ACHN (cell line): Measurements from ENCODE around the gene RSBN1L.
A peak's percentile ranks its signal among the peaks of the same experiment; 100 is the strongest.
"Not testable (repeated sequence)": the region's sequence is repeated elsewhere in the genome, so short reads cannot be mapped to it uniquely, and the experiment has no call there.

ENCODE experiments used
- DNase-seq: peaks from one replicate; pipeline ENCODE4 v3.0.0-alpha.2; 2015
- in situ Hi-C: cut with HindIII; loops from 2 replicates; pipeline ENCODE4 v1.10.0; 2017; ENCODE audit warnings: low sequenced_read_pairs, low pct_ligation_motif_present, low pct_unique_long_range_greater_than_20kb

Gene RSBN1L

DNA sequence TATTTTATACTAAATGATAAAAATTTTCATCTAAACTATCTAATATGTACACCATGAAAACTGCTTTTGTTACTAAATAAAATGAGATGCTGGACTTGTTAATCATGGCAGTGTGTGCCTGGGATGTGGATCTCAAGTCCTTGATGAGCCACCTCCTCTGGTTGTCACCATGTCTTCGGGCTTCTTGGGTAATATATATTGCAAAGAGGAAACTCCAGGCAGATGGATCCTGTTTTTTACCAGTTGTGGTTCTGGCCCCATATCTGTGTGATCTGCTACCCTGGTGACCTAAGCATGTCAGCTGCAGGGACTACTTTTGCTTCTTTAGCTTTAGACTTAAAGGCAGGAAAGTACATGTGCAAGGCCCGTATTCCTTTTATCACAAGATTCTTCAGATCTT lies 55.8 kb downstream of the RSBN1L start:
- in situ Hi-C loops, result no loop called here
- no peak for DNase-seq

DNA sequence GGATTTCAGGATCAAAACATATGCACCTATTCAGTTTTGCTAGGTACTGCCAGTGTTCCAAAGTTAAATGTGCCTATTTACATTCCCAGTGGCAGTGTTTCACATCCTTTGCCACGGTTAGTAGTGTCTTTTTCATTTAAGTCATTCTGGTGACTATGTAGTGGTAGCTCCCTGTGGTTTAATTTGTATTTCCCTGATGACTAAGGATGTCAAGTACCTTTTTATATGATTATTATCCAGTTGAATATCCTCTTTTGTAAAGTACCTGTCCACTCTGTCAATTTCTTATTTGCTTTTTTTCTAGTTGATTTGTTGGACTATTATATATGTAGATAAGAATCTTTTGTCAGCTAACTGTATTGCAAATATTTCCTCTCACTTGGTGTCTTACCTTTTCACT lies 56.9 kb downstream of the RSBN1L start:
- in situ Hi-C loops, result no loop called here
- no peak for DNase-seq

DNA sequence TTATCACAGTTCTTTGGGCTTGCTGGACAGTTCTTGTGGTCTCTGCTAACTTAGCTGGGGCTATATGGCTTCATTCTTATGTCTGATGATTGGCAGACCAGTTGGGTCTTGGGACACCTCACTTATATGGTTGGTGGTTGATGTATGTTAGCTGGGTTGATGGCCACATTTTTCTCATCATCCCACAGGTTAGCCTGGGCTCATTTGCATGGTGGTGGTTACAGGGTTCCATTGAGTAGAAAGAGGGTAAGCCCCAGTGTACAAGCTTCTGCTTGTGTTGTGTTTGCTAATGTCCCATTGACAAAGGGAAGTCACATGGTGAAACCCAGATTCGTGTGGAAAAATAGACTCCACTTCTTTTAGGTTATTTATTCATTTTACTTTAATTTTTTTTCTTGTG lies 61.3 kb downstream of the RSBN1L start:
- in situ Hi-C loops, result no loop called here
- DNase-seq, result no peak

DNA sequence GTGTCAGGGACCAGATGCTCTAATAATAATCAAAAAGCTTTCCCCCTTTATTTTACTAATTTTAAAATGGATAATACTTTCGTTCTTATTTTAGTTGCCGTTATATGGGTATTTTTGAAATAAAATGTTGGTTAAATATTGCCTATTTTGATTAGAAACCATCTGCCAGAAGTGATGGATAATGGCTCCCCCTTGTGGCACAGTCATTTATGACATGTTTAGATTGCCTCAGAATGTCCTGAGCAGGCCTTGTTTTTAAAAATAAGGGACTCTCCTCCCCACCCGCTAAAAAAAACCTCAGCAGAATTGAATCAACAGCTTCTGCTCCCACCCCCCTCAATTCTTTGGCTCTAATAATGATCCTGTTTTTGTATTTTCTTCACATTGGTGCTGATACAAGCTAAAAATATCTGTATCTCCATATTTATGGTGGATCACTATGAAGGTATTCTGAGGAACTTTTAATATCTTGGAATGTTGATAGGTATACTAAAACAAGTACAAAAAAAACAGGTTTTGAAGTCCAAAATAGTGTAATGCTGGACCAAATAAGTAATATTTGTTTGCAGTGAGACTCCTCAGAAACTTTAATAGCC lies 63.1 kb downstream of the RSBN1L start:
- in situ Hi-C loops, result no loop called here
- peak; percentile 81 for DNase-seq

DNA sequence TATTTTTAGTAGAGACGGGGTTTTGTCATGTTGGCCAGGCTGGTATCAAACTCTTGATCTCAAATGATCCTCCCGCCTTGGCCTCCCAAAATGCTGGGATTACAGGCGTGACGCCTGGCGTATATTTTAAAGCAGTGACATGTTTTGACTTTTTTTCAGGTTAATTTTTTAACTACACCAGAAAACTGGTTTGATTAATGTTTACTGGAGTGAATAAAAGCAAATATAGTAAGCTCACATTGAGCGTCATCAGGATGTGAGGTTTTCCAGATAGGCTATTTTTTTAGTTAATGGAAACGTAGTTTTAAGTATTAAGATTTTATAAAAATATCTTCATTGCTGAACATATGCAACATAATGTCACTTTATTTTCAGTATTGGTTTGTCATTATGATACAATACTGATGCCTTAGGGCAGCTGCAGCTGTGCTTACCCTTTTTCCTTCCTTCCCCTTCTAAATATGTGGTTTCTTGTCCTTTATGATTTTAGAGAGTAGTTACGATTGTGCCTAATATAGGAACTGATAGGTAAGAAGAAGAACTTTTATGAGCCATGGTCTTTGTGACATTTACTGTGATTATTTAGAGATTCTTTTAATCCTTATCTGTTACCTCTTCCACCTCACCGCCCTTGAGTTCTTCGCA lies 64.7 kb downstream of the RSBN1L start:
- in situ Hi-C loops, result no loop called here

DNA sequence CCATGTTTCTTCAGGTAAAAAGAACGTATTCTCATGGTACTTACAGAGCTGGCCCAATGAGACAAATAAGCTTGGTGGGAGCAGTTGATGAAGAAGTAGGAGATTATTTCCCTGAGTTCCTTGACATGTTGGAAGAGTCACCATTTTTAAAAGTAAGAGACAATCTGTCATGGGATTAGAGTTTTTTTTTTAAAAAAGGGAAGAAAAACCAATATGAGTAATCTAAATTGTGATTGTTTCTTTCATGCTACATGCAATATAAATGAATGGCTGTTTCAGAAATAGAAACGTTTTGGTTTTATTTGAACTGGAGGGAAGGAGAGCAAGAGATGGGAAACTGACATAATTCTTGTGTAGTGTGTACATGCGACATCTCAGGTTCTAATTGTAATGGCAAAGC lies 69.2 kb downstream of the RSBN1L start:
- no peak for DNase-seq
- in situ Hi-C loops, result no loop called here

More for the DNA sequence above, 64.7 kb downstream of the RSBN1L start:
- DNase-seq, result peak; percentile 27

DNA sequence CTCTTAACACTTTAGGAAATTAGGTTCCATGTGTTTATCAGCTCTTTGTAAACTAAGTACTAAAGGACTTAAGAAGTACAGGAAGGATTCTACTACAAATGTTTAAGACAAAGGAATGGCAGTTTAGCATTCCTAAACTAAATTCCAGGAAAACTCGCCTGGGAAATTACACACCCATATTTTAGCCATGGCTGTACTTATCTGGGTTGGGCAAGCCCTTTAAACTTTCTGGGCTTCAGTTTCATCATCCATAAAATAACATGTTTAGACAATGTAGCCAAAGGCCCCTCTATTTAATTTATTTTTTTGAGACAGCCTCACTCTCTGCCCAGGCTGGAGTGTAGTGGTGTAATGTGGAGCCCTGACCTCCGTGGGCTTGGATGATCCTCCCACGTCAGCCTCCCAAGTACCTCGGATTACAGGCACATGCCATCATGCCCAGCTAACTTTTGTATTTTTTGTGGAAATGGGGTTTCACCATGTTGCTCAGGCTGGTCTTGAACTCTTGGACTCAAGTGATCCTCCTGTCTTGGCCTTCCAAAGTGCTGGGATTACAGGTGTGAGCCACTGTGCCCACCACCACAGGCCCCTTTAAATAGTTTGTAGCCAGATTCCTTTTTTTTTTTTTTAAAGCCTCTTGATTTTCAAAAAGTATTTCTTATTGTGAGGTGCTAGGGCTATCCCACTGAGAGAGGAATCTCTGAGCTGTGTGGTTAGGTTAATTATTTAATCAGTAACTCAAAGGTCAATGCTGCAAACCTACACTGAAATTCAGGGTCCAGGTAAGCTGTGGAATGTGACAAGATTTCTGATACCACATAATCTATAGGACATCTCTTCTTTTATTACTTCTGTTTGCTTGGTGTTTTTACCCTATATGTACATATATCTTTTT lies 69.9 kb downstream of the RSBN1L start:
- peak; percentile 68 for DNase-seq

DNA sequence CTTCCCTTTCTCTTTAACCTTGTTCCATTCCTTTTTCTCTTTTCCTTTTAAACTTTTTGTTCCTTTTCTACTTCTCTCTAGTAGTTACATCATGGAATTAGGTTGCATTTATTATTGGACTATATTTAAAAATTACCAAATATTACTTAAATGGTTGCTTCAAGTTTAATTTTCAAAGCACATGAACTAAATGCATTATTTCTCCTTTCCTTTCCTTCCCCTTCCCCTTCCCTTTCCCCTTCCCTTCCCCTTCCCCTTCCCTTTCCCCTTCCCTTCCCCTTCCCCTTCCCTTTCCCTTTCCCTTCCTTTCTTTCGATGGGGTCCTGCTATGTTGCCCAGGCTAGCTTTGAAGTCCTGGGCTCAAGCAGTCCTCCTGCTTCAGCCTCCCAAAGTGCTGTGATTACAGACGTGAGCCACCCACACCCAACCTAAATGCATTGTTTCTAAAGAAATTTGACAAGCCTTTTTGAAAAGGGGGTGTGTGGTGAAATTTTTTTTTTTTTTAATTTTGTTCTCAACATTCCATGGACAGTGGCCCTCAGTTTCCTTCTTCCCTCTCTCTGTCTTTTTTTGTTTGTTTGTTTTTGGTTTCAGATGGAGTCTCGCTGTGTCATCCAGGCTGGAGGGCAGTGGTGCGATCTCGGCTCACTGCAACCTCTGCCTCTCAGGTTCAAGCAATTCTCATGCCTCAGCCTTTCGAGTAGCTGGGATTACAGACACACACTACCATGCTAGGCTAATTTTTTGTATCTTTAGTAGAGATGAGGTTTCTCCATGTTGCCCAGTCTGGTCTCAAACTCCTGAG lies 70.7 kb downstream of the RSBN1L start:
- DNase-seq, result no peak

More for the DNA sequence above, 69.9 kb downstream of the RSBN1L start:
- in situ Hi-C loops, result no loop called here

DNA sequence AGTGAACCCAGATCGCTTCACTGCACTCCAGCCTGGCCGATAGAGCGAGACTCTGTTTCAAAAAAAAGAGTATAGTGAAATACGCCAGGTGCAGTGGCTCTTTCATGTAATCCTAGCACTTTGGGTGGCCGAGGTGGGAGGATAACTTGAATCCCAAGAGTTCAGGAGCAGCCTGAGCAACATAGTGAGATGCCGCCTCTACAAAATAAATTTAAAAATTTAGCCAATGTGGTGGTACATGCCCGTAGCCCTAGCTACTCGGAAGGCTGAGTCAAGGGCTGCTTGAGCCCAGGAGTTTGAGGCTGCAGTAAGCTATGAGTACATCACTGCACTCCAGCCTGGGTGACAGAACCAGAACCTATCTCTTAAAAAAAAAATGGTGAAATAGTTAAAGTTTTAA lies 74.1 kb downstream of the RSBN1L start:
- DNase-seq, result no peak
- in situ Hi-C loops, result no loop called here

More for the DNA sequence above, 70.7 kb downstream of the RSBN1L start:
- in situ Hi-C loops, result no loop called here

DNA sequence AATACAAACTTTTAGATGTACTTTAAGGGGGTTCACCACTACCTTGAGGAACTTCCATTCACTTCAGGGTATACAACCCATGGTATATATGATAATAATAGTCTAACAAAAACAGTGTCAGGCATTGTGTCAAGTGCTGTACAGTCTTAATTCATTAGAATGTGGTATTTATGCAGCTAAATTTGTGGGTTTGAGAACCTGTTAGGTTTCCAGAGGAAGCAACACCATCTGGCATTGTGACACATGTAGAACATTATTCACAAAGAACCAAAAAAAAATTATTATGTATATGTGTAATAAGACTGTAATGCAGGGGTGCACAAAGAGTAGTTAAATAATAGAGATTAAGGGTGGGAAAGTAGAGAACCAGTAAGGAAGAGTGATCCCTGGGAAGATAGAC lies 75.6 kb downstream of the RSBN1L start:
- no peak for DNase-seq
- in situ Hi-C loops, result no loop called here

DNA sequence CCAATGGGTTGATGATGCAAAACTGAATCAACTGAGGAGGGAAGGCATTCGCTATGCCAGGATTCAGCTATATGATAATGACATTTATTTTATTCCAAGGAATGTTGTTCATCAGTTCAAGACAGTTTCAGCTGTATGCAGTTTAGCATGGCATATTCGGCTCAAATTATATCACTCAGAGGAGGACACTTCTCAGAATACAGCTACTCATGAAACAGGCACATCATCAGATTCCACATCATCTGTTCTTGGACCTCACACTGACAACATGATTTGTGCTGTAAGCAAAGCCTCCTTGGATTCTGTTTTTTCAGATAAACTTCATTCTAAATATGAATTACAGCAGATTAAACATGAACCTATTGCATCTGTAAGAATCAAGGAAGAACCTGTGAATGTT lies 82.3 kb downstream of the RSBN1L start:
- no peak for DNase-seq
- in situ Hi-C loops, result no loop called here

DNA sequence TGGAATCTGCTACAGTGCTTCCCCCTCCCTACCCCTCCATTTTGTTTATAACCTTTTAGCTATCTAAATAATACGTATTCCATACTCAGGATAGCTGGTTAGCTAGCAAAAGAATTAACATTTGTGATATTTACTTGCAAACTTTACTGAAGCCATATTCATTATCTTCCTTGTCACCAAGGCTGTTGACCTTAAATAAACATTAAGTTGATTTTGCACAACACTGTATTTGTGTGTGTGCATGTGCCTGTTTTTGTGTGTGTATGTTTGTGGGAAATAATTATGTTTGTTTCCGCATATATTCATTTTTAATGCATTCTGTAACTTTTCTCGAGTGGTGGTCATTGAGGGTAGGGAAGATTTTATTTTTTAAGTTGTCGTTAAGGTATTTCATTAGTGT lies 86.1 kb downstream of the RSBN1L start:
- no peak for DNase-seq
- in situ Hi-C loops, result no loop called here

DNA sequence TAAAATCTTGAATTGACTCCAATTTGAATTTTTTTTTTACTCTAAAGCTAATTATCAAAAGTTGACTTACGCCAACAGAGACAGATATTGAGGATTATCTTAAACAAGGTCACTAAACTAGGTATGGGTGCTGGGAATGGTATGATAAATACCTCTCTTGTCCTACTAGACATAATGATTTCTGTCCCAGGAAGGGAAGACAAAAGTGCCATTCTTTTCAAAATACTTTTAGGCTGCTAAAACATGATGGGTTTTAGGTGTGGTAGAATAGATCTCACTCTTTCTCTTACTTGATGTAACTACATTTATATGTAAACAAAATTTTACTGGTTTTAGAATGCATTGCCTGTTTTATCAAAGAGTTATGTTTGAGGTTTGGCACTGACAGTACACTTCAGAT lies 86.9 kb downstream of the RSBN1L start:
- in situ Hi-C loops, result no loop called here
- no peak for DNase-seq

DNA sequence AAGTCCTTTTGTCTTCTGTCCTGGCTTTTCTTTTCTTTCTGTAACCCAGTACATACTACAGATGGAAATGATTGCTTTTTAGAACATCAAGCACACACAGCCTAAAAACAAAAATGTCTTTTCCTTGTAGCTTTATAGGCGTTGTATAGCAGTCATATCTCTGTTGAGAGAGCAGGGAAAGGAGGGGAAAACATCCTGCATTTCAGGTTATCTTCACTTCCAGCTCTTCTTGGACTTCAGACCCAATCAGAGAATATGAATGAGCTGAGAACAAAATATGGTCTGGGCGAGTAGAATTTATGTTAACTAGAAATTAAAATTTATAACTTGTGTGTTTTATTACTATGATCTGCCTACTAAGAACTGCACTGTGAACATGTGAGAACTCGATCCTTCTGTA lies 87.3 kb downstream of the RSBN1L start:
- in situ Hi-C loops, result no loop called here
- no peak for DNase-seq

DNA sequence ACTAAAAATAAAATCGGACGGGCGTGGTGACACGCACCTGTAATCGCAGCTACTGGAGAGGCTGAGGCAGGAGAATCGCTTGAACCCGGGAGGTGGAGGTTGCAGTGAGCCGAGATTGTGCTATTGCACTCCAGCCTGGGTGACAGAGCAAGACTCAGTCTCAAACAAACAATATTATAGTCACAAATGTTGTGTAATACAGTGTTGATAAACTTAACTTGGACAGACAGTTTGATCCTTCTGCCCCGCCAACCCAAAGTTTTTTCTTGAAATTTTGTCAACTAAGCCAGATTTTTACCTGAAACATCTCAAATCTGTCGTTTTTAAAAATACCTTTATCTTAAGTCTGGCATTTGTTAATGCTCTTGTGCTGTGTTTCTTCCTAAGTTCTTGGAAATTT lies 88.2 kb downstream of the RSBN1L start:
- DNase-seq, in situ Hi-C loops: not testable (repeated sequence)

DNA sequence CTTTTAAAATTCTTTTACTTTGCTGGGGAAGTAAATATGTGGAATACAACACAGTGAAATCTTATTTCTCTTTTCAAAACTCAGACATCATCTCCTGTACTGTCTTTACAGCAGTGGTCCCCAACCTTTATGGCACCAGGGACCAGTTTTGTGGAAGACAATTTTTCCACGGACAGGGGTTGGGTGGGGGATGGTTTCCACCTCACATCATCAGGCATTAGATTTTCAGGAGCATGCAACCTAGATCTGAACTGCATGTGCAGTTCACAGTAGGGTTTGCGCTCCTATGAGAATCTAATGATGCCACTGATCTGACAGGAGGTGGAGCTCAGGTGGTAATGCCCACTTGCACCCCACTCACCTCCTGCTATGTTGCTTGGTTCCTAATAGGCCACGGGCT lies 89.8 kb downstream of the RSBN1L start:
- no peak for DNase-seq
- in situ Hi-C loops, result no loop called here

DNA sequence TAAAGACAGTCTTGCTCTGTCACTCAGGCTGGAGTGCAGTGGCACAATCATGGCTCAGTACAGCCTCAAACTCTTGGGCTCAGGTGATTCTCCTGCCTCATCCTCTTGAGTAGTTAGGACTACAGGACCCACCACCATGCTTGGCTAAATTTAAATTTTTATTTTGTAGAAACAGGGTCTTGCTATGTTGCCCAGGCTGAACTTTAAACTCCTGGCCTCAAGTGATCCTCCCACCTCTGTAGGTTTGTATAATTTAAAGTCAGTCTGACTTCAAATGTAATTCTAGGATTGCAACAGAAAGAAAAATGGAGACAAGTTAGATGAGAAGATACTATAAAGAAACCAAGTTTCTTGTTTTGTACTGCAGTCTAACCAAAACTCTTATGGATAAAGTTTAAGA lies 90.5 kb downstream of the RSBN1L start:
- DNase-seq, result no peak
- in situ Hi-C loops, result no loop called here

DNA sequence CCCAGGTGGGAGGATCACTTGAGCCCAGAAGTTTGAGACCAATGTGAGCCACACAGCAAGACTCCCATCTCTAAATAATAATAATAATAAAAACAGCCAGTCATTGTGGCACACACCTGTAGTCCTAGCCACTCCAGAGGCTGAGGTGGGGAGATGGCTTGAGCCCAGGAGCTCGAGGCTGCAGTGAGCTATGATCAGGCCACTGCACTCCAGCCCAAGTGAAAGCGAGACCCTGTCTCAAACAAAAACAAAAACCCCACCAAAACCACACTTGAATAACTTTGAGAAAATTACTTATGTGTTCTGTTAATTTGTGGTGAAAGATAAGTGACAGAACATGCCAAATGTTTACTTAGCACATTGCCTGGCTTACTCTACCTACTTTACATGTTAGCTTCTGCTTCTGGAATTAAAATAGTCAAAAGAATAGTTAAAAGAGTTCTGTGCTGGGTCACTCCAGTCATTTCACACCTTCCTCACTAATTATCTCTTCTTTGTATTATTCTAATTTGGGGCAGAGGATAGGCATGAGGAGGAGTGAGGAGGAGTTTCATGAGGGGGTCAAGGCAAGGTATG lies 92.2 kb downstream of the RSBN1L start:
- DNase-seq, result no peak
- in situ Hi-C loops, result no loop called here

DNA sequence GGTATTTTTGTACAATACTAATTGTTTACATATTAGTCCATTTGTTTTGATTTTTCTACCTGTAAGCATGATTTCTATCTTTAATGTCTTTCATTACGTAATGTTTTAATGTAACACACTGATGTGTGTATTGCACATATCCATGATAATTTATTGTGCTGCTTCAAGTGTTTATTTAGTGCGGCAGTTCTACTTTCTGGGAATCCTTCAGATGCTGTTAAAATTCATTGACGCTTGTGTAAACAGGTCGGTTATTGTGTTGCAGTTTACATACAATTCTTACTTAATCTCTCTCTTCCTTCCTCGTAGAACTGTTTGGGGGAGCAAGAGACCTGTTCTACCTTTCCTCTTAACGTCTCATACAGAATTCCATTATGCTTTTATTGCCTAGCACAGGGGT lies 95.1 kb downstream of the RSBN1L start:
- in situ Hi-C loops, result no loop called here
- DNase-seq, result no peak
